ENCODE measurements around the gene CDKAL1.
"Not testable (repeated sequence)": the region's sequence is repeated elsewhere in the genome, so short reads cannot be mapped to it uniquely, and the experiment has no call there.

Gene CDKAL1

DNA sequence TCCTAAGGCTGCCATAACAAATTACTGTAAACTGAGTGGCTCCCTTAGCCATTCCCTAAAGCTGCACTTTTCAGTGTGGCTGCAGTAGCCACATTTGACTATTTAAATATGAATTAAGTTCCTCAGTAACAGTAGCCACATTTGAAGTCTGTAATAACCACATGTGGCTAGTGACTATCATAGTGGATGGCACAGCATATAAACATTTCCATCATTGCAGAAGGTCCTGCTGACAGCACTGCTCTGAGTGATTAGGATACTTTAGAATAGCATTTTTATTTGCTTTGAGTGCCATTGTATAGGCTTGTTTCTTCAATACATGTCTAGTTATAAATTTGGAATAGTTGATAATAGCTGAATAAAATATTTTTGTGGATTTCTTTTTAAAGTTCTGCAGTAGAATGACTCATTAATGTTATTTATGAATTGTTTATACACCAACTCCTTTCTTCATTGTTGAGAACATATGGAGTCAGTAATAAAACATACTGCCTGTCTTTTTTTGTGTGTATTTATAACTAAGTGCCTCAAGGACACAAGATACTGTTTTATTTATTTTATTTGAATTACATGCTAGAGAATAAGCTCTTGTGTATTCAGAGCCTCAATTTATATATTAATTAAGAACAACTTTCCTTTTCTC is 217.2 kb downstream of the CDKAL1 start:
- DNase-seq, result no peak

DNA sequence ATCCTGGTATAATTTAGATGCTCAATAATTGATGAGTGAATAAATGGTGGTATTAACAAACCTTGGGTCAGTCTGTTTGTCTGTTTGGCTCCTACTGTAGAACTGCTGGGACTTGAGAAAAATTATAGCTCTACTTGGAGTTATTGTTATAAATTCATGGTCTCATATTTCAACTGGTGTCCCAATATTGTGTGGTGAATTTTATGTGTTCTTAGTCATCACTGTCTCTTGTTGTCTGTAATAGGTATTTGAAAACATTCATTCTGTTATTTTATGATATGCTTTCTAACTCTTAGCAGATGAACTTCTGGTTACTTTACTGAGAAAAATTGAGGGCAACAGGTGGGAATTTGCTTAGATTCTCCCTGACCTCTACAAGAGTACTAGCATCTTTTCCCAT is 221.4 kb downstream of the CDKAL1 start:
- DNase-seq, result no peak

DNA sequence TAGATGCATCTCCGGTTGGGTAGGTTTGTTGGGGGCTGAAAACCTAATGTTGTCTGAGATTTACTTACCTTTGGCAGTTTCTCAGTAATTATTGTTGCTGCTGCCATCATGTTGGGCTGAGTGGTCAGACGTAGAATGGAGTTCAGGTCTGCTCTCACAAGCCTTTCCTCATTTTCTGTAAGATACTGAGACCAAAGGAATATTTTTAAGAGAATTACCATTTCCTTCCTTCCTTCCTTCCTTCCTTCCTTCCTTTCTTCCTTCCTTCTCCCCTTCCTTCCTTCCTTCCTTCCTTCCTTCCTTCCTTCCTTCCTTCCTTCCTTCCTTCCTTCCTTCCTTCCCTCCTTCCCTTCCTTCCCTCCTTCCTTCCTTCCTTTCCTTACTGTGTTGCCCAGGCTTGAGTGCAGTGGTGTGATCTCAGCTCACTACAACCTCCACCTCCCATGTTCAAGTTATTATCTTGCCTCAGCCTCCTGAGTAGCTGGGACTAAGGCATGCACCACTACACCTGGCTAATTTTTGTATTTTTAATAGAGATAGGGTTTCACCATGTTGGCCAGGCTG is 222.4 kb downstream of the CDKAL1 start:
- DNase-seq, result not testable (repeated sequence)

DNA sequence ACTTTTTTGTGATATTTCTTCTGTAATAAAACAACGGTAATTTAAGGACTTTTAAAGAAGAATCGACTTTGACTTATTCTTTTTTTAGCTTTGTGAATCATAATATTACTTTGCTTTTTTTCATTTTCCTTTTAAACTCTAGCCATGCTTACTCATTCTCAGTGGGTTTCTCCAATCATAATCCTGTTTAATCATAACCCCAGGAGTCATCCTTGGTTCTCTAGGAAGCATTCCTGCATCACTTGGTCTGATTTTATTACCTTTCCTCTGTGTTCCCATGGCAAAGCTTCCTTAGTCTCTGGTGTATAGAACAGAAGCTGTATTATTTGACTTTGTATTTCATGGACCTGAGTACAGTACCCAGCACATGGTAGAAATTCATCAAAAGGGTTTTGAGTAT is 223.5 kb downstream of the CDKAL1 start:
- no peak for DNase-seq

DNA sequence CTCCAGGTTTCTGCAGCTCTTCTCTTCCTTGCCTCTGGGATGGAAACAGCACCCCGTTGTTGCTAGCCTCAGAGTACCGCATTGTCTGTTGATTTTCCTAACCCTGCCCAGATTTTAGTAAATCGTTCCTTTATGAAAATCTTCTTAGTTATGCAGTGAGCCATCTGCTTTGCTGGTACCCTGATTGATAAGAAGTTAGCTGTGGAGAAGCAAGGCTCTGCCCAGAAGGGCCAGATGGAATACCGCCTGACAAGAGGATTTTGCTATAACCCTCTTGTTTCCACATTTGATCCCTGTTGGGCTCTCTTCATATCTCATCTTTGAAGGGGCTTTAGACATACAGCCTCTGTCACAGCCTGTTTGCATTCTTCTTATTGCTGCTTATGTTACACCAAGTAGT is 229.0 kb downstream of the CDKAL1 start:
- DNase-seq, result no peak

DNA sequence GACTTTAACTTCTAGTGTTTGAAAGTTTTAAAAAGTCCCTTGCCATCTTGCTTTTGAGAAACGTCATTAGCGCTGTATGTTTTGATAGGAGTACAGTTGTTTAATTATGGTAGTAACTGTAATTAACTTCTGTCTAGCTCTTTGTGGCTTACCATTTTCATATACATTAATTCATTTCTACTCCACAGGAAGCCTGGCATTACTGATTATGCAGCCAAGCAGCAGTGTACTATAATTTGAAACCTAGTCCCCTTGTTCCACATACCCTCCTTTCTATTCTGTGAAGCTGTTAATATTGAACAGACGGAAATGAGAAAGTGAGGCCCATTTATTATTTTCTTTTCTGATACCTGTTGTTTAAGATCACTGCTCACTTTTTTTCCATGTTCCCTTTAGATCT is 235.4 kb downstream of the CDKAL1 start:
- DNase-seq, result no peak

DNA sequence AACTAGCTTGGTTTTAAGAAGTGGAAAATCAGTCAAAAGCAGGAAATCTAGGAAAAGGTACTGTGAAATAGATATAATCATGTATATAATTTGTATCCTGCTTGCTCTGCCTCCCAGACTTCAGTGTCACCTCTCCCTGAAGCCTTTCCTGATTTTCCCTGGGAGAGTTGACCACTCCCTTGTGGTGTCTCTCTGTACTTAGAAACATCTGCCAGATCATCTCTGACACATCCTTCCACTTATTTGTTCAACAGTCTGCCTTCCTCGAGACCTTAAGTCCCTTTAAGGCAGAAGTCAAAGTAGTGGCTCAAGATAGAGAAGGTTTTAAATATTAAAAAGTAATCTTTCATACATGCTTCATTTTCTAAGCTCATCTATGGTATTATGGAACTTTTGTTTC is 236.5 kb downstream of the CDKAL1 start:
- DNase-seq, result no peak

DNA sequence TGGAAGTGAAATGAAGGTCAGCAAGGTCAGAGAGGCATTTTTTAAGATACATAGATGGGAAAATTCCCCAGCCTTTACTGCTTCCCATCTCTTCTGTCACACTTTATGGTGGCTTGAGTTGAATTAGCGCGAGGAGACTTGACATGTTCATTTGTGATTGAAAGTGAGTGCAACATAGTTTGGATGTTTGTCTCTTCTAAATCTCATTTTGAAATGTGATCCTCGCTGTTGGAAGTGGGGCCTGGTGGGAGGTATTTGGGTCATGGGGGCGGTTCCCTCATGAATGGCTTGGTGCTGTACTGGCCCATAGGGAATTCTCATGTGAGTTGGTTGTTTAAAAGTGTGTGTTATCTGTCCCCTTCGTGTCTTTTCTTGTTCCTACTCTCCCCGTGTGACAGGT is 237.2 kb downstream of the CDKAL1 start:
- DNase-seq, result no peak

DNA sequence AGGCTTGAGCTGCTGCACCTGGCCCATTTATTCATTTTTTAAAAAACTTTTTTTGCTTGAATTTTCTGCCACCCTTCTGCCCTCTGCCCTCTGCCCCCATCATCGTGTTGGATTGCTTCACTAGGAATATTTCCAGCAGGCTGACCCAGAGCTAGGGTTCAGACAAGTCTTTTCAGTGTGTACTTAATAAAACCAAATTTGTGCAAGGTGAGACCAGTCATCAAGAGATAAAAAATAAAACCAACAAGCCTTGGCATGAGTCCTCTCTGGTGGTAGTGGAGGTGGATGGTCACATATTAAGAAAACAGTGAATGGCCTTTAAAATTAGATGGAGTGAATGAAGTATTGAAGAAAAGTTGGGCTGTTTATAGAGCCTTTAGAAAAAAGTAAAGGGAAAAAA is 239.6 kb downstream of the CDKAL1 start:
- DNase-seq, result no peak

DNA sequence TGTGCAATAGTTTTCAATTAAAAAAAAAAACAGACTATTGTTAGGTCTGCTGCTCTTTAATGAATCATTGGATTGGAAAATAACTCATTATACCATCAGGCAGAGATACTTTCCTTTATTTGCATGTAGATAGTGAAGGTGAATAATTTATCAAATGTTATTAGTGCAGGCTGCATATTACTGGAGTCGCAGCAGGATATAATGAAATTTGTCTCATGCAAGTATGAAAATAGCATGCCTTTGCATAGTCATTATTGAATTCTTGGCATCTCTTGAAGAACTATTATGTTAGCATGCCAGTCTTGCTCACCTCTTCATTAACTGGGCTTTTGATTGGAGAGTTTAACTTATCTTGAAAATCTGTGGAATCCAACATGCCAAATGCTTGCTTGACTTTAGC is 241.7 kb downstream of the CDKAL1 start:
- no peak for DNase-seq

DNA sequence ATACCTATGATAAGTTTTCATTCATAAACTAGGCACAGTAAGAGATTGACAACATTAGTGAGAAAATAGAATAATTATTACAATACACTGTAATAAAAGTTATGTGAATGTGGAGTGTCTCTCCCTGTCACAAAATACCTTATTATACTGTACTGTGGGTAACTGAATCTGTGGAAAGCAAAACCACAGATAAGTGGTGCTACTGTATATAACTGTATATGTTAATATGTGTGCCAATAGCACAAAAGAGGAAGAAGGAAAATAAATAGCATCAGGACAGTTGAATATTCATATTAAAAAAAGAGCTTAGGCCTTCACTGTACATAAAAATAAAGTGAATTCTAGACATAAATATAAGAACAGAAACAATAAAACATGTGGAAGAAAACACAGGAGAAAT is 243.5 kb downstream of the CDKAL1 start:
- DNase-seq, result no peak

DNA sequence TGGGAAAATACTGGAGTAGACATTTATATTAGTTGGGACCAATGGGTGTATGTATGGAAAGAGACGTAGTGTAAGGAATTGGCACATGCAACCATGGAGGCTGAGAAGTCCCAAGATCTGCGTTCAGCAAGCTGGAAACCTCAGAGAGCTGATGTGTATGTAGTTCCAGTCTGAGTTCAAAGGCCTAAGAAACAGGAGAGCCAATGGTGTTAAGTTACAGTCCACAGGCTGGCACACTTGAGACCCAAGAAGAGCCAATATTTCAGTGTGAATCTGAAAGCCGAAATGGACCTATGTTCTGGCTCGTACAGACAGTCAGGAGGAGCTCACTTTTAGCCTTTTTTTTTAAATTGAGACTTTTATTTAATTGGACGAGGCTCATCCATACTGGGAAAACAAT is 244.2 kb downstream of the CDKAL1 start:
- DNase-seq, result no peak

DNA sequence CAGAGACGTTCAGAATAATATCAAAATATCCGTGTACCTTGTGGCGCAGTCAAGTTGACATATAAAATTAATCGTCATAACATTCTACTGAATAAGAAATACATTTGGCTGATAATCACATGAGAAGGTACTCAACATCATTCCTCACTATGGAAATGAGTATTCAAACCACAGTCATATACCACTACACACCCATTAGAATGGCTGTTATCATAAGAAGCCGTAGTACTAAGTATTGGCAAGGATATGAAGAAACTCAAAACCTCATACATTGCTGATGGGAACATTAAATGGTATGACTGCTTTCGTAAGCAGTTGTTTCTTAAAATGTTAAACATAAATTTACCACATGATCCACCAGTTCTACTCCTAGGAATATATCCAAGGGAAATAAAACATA is 244.7 kb downstream of the CDKAL1 start:
- DNase-seq, result no peak

DNA sequence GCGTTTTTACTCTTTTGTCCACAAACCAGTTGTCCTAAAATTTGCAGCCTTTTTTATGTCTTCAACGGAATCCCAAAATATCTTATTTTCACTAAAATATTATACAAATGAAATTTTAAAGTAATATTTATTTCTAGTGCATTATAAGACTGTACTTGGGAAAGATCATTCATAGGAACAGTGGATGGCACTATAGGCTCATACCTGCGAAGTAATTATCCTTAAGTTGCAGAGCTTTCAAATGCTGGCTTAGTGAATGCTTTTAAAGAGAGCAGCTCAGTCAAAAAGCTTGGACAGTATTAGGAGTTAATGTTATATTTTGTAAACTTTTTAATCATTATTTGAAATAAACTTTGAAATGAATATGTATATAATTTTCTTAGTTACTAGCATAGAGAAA is 254.9 kb downstream of the CDKAL1 start:
- DNase-seq, result no peak

DNA sequence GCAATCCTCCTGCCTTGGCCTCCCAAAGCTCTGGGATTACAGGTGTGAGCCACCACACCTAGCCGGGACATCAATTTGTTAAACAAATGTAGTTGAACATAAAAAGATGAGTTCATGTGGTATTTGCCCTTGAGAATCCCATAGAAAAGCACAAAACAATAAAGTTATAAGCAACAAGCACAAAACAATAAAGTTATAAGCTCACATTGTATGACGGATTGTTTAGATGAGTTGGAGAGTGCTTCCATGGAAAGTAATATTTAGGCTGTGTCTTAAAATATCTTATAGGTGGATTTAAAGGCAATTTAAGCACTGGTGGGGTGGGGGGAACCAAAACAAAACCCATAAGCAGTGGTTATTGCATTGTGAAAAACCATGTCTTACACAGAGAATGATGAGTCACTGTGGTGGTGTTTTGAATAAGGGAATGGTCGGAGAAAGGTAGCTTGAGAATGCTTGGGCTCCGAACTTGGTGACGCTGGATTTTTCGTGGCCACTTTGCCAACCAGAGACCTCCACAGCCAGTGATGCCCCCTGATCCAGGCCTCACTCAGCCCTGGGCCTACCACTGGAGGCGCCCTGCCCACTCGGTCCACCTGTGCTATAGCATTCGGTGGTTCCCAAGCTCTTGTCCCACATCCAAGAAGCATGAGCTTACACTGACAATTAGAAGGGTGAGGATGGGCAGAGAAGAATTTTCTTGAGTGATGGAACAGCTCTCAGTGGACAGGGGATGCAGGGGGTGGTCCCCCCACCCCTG is 256.0 kb downstream of the CDKAL1 start:
- DNase-seq, result no peak

DNA sequence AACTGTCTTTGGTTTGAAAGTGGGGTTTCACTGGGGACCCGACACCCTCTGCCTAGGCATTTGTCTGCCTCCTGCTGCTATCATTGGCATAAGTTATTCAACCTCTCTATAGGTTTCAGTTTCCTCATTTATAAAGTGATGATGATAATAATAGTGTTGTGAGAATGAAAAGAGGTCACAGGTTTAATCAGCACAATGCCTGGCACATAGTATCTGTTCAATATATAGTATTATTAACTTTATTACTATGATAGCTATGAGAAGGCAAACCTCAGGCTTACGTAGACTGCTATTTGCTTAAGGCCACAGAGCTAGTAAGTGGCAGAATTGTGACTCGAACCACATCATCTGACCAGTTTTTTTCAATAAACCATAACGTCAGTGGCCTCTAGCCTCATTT is 256.8 kb downstream of the CDKAL1 start:
- no peak for DNase-seq

DNA sequence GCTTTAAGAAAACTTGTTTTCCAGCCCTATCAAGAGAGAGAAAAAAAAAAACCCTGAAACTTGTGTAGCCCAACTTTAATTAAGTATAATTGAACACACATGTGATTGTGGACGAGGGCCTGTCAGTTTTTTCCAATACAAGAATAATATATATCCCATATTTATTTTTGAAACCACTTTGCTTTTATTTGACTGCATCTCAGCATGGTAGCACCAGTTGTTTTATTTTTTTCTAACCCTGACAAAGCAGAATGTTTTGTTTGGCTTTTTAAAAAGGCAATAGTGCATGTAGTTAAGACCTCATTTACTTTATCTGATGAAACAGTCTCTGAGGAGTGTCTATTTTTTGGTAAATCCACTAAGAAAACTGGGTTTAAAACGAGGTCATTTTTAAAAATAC is 257.7 kb downstream of the CDKAL1 start:
- DNase-seq, result no peak

DNA sequence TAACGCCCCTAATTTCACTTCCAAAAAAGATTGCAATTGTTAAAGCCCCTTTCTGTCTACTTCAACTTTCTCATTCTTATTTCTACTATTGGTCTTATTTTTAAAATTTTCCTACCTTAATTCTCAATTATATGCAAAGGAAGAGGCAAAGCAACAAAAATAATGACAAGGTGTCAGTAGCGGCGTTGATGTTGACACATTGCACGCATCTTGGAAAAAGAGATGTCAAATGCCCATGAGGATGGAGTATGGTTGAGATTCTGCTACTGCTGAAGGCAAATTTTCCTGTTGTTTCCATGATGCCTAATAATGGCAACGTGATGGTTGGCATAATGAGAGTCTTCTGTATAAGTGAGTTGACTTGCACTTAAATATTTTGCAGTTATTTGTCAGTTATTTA is 258.9 kb downstream of the CDKAL1 start:
- DNase-seq, result no peak

DNA sequence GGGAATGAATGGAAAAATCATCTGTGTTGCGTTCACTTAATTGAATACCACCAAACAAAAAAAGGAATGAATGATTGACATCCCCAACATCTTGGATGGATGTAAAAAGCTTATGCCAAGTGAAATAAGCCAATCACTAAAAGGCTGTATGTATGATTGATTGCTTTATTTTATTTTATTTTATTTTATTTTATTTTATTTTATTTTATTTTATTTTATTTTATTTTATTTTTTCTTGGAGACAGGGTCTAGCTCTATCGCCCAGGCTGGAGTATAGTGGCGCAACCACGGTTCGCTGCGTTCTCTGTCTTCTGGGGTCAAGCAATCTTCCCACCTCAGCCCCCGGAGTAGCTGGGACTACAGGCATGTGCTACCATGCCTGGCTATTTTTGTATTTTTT is 263.3 kb downstream of the CDKAL1 start:
- DNase-seq, result no peak

DNA sequence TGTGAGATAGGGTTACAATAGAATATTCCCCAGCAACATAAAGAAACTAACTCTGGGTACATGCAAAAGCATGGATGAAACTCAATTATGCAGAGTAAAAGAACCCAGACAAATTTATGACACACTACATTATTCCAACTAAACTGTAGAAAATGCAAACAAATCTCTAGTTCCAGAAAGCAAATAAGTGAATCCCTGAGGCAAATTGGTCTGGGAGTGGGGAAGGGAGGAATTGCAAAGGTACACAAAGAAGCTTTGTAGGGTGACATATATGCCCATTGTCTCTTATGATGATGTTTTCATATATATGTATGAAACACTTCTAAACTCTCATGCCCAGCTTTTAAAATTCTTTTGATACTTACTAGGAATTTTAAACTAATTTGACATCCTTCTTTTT is 266.0 kb downstream of the CDKAL1 start:
- no peak for DNase-seq

DNA sequence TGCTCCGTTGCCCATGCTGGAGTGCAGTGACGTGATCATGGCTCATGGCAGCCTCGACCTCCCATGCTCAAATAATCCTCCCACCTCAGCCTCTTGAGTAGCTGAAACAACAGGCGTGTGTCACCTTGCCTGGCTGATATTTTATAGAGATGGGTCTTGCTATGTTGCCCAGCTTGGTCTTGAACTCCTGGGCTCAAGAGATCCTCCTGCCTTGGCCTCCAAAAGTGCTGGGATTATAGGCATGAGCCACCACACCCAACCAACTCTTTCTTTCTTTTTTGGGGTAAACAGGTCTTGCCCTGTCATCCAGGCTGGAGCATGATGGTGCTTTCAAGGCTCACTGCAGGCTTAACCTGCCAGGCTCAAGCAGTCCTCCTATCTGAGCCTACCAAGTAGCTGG is 266.4 kb downstream of the CDKAL1 start:
- no peak for DNase-seq

DNA sequence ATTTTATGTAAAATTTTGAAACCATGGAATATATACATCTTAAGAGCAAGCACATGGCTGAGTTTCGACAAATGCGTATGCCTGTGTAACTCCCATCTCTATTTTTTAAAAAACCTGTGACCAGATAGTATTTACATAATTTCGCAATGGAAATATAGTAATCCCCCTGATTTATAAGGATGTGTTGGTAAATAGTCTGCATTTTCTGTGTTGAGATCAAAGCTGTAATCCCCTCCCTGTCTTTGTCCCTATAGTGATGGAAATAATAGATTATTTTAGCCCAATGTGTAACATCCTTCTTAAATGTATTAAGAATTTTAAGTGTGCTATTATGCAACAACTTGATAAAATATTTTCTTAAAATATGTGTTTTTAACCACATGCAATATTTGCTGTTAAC is 267.3 kb downstream of the CDKAL1 start:
- DNase-seq, result no peak

DNA sequence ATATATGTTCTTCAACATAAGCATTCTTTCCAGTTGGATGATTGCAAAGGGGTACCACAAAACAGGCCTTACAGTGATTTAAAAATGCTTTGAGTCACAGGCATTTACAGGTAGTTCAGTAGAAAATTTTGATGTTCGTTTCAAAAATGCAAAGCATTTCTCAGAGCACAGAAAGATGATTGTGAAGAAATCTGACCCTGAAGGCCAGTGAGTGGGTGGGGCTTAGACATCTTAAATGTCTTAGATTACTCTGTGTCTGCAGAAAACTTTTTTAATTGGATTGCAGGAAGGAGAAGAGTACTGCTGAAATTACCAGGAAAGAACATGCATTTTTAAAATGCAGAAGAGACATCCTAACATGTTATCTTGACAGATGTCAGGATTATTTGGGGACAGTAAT is 268.3 kb downstream of the CDKAL1 start:
- no peak for DNase-seq

DNA sequence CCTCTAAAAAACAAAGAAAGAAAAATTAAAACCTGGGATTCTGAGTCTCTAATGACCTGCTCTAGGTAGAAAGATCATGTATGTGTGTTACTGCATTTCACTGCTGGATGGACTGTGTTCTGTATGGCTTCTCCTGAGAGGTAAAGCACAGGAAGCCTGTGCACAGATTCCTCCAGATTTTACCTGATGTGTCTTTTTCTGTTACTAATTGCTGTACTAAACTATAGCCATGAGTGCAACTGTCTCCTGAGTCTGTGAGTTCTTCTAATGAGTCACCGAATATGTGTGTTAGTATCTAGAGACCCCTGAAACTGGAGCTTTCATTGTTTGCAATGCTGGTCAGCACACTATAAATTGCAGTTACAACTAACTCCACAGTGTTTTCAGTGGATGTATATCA is 270.8 kb downstream of the CDKAL1 start:
- DNase-seq, result no peak

DNA sequence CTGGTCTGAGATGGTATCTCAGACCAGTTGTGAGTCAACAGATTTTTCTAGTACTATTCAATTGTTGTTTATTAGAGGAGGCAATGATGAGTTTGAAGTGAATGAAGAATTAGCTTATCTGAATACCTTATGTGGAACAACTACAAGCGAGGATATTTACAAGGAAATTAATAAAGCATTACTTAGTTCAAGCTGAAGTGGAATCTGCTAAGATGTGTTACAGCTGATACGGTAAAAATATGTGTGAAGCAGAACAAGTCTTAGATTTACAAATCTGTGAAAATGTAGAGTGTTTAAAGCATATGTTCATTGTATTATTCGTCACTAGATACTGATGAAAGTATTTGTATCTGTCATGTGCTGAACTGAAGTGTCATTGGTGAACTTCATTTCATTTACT is 272.4 kb downstream of the CDKAL1 start:
- no peak for DNase-seq
